Stimulated activated CD4-positive, alpha-beta T cell treated with anti-CD3 and anti-CD28 coated beads, Interleukin-4, amount 100 ng/mL, for 1 hour (primary cell): ENCODE measurements around the gene UAP1L1.

Source experiments
- DNase-seq: peaks from one replicate; pipeline ENCODE4 v3.0.0-alpha.2; 2020

Gene UAP1L1

GRCh38 chr9:137042751-137043727 lies 34.3 kb upstream of the UAP1L1 start:
- no peak for DNase-seq

- no peak for DNase-seq
Measured at GRCh38 chr9:137044037-137044436, 33.3 kb upstream of the UAP1L1 start.

GRCh38 chr9:137044502-137045177 lies 32.7 kb upstream of the UAP1L1 start:
- DNase-seq: no peak

GRCh38 chr9:137045294-137046087 lies 31.8 kb upstream of the UAP1L1 start:
- no peak for DNase-seq

GRCh38 chr9:137046088-137046787 lies 31.1 kb upstream of the UAP1L1 start, which contains the start of gene NPDC1:
NPDC1 (minus strand) TSS chr9:137046177; CDS start chr9:137045989, 188 bp downstream.
- peak; percentile 83 for DNase-seq

GRCh38 chr9:137048655-137049543 lies 28.4 kb upstream of the UAP1L1 start:
- no peak for DNase-seq

GRCh38 chr9:137049544-137050449 lies 27.5 kb upstream of the UAP1L1 start:
- DNase-seq: peak; percentile 62

GRCh38 chr9:137050570-137050969 lies 26.7 kb upstream of the UAP1L1 start:
- no peak for DNase-seq

GRCh38 chr9:137051145-137051724 lies 26.1 kb upstream of the UAP1L1 start:
- DNase-seq: no peak

GRCh38 chr9:137052293-137052692 lies 25.0 kb upstream of the UAP1L1 start:
- no peak for DNase-seq

- no peak for DNase-seq
Measured at GRCh38 chr9:137052998-137053943, 24.0 kb upstream of the UAP1L1 start.

GRCh38 chr9:137053944-137054931 lies 23.1 kb upstream of the UAP1L1 start, which contains the start of gene ENTPD2:
ENTPD2 (minus strand) TSS chr9:137054061; CDS start chr9:137053997, 64 bp downstream.
- DNase-seq: peak; percentile 51

GRCh38 chr9:137054932-137055384 lies 22.4 kb upstream of the UAP1L1 start:
- DNase-seq: no peak

GRCh38 chr9:137055385-137056364 lies 21.6 kb upstream of the UAP1L1 start:
- DNase-seq: no peak

GRCh38 chr9:137056739-137057415 lies 20.4 kb upstream of the UAP1L1 start:
- DNase-seq: no peak
